LNCaP clone FGC (cell line): ENCODE data around the gene PDCL2.

Experiments used
- DNase-seq: peaks from one replicate; pipeline ENCODE4 v3.0.0-alpha.2; 2011; ENCODE audit warnings: low read depth
- H3K4me3 ChIP-seq: 2 replicates; pipeline ENCODE4 v1.5.1; 2011; ENCODE audit warnings: mild to moderate bottlenecking, low read depth, low read length, control low read depth
- TF ChIP-seq, protein P1 (sequence below): IDR thresholded peaks from 2 replicates; pipeline ENCODE4 v1.5.1; 2012; ENCODE audit warnings: mild to moderate bottlenecking; ENCODE audit not compliant: control insufficient read depth, insufficient read depth; ENCODE audit errors: extremely low read depth

The PDCL2 gene

DNA sequence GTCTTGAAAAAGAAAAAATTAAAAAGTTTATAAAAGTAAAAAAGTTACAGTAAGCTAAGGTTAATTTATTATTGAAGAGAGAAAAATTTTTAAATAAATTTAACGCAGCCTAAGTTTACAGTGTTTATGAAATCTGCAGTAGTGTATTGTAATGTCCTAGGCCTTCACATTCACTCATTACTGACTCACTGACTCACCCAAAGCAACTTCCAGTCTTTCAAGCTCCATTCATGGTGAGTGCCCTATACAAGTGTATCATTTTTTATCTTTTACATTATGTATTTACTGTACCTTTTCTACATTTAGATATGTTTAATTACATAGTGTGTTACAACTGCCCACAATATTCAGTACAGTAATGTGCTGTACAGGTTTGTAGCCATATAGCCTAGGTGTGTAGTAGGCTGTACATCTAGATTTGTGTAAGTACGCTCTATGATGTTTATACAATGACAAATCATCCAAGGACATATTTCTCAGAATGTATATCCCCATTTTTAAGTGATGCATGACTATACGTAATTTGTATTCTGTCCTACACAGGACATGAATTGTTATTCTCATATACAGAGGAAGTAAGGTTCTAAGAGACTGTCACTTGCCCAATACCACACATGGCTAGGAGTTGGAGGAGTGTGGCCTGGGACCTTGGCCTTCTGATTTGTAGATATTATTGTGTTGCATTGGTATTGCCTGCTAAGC, 19.5 kb upstream of the PDCL2 start:
- H3K4me3 ChIP-seq = no peak overlapping the region
- TF ChIP-seq, protein P1, sequence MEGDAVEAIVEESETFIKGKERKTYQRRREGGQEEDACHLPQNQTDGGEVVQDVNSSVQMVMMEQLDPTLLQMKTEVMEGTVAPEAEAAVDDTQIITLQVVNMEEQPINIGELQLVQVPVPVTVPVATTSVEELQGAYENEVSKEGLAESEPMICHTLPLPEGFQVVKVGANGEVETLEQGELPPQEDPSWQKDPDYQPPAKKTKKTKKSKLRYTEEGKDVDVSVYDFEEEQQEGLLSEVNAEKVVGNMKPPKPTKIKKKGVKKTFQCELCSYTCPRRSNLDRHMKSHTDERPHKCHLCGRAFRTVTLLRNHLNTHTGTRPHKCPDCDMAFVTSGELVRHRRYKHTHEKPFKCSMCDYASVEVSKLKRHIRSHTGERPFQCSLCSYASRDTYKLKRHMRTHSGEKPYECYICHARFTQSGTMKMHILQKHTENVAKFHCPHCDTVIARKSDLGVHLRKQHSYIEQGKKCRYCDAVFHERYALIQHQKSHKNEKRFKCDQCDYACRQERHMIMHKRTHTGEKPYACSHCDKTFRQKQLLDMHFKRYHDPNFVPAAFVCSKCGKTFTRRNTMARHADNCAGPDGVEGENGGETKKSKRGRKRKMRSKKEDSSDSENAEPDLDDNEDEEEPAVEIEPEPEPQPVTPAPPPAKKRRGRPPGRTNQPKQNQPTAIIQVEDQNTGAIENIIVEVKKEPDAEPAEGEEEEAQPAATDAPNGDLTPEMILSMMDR = no peak
- DNase-seq = no peak

DNA sequence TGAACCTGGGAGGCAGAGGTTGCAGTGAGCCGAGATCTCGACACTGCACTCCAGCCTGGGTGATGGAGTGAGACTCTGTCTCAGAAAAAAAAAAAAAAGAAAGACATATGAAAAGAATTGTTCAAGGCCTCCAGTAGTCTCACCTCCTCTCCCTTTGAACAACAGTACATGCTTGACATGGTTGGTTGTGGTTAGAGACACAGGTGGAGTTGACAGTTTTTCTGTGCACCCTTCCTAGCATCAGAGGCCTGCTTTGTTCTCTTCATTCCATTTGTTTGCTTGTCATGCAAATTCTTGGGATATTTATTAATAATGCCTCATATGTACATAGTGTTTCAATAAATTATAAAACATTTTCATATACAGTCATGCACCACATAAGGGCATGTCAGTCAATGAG, 18.3 kb upstream of the PDCL2 start:
- no peak for DNase-seq
- TF ChIP-seq, protein P1 = no peak
- H3K4me3 ChIP-seq = no peak overlapping the region

DNA sequence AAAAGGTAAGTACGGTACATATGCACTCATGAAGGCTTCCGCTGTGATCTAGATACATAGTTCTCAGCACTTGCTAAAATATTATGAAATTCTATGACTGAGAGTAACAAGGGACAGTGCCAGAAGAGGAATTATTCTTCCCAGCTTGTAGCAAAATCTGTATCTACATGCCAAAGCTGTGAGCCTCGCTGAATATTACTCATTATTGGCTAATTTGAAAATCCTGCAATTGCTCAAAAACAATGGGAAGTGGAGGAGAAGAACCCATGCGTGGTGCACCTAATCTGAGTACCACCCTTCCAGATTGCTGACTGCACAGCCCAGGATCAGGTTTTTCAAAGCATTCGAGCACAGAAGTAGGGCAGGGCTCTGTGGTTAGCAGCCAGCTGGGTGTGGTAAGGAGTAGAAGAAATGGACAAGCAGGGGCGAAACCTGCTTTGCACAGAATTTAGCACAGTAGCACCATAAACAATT, 17.4 kb upstream of the PDCL2 start:
- no peak for DNase-seq
- H3K4me3 ChIP-seq = no peak overlapping the region
- TF ChIP-seq, protein P1 = no peak

DNA sequence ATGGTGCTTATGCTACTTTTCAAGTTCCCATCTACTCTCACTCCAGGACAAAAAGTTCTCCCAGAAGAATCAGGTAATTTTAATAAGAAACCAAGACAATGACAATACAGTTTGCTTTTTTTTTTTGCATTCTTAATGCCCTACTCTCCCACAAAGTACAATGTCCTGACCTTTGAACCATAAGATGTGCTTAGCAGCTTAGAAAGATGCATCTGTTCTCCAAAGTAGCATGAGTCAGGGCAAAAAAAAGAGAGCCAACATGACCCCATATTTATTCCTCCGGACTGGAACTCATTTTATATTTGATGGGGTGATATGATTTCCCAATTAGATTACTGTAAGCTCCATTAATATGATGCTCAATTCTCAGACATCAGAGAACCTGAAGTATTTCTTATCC, 16.5 kb upstream of the PDCL2 start:
- TF ChIP-seq, protein P1 = no peak
- DNase-seq = no peak
- no peak overlapping the region for H3K4me3 ChIP-seq

DNA sequence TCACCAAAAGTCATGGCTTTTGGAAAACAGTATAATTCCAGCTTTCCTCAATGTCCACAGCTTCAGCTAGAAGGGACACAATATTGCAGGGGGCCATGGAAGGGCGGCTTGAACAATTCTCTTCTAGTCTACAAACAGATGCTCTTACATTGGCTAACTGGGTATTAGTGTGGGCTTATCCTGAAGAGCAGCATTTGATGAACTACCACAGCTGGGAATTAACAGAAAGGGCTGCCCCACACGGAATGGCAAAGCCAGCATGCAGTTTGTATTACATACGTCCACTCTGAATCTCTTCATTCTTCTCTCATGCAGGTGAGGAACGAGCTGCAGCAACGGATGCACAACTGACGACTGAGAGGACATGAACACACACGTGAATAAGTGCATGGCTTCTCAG, 13.0 kb upstream of the PDCL2 start:
- TF ChIP-seq, protein P1 = no peak
- no peak overlapping the region for H3K4me3 ChIP-seq
- DNase-seq = no peak

DNA sequence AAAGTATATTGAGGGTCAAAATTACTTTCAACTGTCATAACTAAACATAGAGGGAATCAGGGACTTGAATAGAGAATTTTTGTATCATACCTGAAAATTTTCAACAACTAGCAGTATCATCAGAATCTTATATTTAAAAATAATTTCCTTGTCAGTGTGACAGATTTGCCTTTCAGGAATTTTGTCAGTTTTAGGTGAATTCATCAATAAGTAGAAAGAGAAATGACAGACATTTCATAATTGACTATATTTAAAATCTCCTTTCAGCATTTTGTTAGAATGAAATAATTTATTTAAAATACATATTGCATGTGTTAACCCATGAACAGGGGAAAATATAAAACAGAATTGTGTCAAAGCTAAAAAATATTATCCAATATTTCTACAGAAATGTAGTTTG, 8.6 kb upstream of the PDCL2 start:
- TF ChIP-seq, protein P1 = no peak
- H3K4me3 ChIP-seq = no peak overlapping the region
- no peak for DNase-seq

DNA sequence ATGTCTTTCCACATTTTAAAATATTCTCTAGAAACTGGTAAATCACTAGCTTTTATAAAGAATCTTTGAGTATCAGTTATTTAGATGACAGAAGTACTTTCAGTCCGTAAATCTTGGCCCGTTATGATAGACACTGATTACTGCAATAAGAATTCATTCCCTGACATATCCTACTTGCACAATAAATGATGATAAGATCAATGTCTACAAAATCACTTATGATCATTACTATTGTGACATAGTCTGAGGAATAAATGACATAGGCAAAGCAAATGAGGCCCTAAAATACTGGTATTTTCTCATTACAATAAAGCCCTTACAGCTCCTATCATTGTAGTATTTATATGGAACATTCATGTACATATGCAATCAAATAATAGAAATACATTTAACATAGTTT, 6.6 kb upstream of the PDCL2 start:
- TF ChIP-seq, protein P1 = no peak
- no peak overlapping the region for H3K4me3 ChIP-seq
- DNase-seq = no peak
